GM12891 (cell line): ENCODE results near the gene C10orf88.

ENCODE experiments used
- POLR2A ChIP-seq: IDR thresholded peaks from 2 replicates; pipeline ENCODE4 v1.6.1; 2011; ENCODE audit warnings: low read depth, low read length, control low read depth
- TAF1 ChIP-seq: IDR thresholded peaks from 2 replicates; pipeline ENCODE4 v1.6.1; 2011; ENCODE audit warnings: low read depth, low read length, control low read depth

DNA sequence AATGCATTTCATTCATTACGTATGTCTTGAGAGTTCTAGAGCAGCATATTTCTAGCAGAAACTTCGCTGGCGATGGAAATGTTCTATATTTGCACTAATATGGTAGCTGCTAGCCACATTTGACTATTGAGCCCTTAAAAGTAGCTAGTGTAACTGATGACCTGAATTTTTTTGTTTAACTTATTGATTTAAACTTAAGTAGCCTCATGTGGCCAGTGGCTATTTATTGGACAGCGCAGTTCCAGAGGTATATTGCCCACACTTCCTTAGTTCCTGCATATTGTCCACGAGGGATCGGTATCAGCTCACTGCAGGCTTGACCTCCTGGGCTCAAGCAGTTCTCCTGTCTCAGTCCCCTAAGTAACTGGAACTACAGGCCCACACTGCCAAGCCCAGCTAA, 29.9 kb upstream of the C10orf88 start:
- TF ChIP-seq POLR2A: no peak
- TF ChIP-seq TAF1: no peak
